ENCODE measurements around the gene PRDM15.

Gene PRDM15

DNA sequence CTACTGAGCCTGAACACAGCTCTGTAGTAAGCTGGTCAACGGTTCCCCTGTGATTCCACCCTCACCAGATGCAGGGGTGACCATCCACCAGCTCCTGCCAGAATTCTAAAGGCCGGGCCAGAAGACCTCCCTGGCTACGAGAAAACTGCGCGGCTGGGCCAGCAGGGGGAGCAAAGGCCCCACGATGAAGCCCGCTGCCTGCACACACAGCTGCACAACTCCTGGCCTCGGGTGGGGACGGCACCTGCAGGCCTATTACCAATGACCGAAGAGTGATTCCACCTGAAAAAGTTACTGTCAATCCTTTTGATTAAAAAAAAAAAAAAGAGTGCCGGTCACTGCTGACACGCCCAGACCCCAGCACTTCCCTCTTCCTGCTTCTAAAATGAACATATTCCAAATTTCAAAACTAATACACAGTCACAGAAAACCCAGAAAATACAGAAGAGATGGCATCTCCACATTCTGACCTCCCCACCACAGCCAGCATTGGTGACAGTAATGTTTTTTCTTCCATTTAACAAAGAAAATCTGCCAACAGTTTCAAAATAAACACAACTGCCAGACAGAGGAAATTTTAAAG is 62.5 kb downstream of the PRDM15 start:
- no peak for DNase-seq (ENCODE audit: low read depth)
- TF ChIP-seq, protein P1, sequence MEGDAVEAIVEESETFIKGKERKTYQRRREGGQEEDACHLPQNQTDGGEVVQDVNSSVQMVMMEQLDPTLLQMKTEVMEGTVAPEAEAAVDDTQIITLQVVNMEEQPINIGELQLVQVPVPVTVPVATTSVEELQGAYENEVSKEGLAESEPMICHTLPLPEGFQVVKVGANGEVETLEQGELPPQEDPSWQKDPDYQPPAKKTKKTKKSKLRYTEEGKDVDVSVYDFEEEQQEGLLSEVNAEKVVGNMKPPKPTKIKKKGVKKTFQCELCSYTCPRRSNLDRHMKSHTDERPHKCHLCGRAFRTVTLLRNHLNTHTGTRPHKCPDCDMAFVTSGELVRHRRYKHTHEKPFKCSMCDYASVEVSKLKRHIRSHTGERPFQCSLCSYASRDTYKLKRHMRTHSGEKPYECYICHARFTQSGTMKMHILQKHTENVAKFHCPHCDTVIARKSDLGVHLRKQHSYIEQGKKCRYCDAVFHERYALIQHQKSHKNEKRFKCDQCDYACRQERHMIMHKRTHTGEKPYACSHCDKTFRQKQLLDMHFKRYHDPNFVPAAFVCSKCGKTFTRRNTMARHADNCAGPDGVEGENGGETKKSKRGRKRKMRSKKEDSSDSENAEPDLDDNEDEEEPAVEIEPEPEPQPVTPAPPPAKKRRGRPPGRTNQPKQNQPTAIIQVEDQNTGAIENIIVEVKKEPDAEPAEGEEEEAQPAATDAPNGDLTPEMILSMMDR (conservative IDR thresholded peaks at IDR 0.05; ENCODE audit: low read depth, low read length) = peak; percentile 87
- no peak overlapping the region for H3K4me3 ChIP-seq (ENCODE audit: low read length)

DNA sequence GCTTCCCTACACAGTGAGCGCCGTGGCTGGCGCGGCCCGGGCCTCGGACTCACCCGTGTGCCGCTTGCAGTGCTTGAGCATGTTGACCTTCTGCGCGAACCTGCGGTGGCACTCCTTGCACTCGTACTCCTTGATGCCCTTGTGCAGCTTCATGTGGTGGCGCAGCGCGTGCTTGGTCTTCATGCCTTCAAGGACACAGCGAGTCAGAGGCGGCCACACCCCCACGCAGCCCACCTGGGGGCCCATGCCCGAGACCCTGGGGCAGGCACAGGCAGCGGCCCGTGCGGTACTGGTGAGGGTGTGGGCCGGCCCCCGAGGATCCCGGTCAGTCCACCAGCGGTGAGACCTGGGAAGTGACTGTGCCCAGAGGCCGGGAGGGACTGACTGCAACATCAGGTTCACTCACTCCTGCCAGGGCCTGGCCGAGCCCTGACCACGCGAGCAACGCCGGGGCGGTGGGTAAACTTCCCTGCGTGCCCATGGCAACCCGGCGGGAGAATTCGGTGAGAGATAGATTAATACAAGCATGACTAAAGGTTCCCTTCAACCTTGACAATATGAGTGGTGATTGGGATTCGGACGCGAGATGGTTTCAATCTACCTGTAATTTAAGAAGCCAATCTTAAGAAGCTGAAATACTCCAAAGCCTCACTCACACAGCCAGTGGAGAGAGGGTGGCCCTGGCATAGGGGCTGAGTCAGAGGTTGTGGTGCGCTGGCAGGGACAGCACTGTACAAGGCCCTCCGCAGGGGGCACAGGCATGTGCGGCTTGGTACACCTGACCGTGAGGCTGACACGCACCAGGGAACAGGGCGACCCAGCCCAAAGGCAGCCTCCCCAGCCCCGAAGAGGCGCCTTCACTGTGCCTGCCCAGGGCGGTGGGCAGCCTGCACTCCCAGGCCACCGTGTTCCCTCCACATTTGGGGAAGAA is 63.2 kb downstream of the PRDM15 start:
- TF ChIP-seq, protein P1 (conservative IDR thresholded peaks at IDR 0.05; ENCODE audit: low read depth, low read length) = no peak
- no peak for DNase-seq (ENCODE audit: low read depth)
- no peak overlapping the region for H3K4me3 ChIP-seq (ENCODE audit: low read length)

DNA sequence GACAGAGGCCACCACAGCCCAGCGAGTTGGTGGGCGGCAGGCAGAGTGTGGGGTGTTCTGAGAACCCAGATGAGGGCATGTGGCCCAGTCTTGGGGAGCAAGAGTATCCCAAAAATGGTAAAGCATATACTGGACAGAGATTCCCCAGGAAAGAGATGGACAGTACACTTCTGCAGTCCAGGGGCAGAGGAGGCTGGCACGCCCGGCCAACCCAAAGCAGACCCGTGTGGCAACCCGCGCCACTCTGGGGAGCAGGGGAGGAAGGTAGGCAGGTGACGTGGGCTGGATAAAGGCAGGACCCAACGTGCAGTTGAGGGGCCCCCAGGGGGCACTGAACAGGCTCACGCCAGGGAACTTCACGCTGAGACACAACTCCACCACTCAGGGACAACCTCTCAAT is 65.9 kb downstream of the PRDM15 start:
- no peak for DNase-seq (ENCODE audit: low read depth)
- TF ChIP-seq, protein P1 (conservative IDR thresholded peaks at IDR 0.05; ENCODE audit: low read depth, low read length) = no peak
- no peak overlapping the region for H3K4me3 ChIP-seq (ENCODE audit: low read length)

DNA sequence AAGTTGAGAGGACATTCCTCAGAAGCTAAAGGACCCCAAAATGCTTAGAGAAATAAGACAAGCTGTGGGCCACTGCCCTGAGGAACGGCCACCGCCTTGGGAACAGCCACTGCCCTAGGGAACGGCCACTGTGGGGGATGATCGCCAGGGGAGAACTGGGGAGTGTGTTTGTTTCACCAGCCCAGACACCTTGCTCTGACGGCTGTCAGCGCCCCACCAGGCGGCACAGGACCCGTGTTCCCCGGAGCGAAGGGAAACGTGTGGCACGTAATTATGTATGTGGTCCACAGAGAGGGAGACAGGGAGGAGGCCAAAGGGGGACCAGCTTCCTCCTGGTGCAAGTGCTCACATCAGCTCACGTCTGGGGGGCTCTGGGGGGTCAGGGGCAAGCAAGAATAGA is 66.5 kb downstream of the PRDM15 start:
- no peak for DNase-seq (ENCODE audit: low read depth)
- H3K4me3 ChIP-seq (ENCODE audit: low read length) = no peak overlapping the region
- TF ChIP-seq, protein P1 (conservative IDR thresholded peaks at IDR 0.05; ENCODE audit: low read depth, low read length) = no peak

DNA sequence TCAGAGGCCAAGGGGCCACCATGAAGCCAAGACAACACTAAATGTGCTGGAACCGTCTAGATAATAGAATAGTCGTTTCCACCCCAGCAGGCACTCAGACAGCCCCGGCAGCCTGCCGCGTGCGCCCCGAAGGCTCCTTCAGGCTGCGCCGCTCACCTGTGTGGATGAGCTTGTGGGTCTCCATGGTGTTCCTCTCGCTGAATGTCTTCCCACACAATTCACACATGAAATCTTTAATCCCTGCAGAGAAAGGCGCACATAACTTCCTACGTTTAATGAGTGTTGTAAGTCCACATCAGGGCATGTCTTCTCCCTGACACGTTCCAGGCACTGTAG is 68.6 kb downstream of the PRDM15 start:
- H3K4me3 ChIP-seq (ENCODE audit: low read length) = no peak overlapping the region
- TF ChIP-seq, protein P1 (conservative IDR thresholded peaks at IDR 0.05; ENCODE audit: low read depth, low read length) = no peak
- DNase-seq (ENCODE audit: low read depth) = no peak

DNA sequence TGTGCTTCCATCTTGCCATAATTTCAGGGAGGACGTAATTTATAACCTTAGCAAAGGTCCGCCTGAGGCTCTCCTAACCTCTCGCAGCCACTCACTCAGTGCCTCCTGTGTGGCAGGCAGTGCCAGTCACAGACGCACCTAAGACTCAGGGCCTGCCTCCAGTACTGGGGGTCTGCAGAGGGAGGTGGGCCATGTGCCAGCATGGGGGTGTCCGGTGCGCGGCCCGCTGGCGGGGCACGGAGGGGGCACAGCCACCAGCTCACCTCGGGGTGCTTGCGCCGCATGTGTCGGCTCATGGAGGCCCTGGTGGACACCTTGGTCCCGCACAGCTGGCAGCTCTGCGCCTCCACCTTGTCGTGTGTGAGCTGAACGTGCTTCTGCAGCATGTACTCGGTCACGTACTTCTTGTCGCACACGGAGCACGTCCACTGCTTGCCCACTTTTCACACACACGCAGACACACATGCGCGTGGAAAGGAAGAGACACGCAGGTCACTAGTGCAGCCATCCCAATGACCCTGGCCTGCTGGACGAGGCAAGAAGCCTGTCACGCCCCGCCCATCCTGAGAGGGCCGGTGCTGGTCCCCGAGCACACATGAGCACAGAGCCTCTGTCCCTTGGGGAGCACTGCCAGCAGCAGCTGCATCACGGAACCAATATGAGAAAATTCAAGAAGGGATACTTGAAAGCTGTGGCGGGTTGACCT is 69.1 kb downstream of the PRDM15 start:
- no peak for DNase-seq (ENCODE audit: low read depth)
- TF ChIP-seq, protein P1 (conservative IDR thresholded peaks at IDR 0.05; ENCODE audit: low read depth, low read length) = no peak
- H3K4me3 ChIP-seq (ENCODE audit: low read length) = no peak overlapping the region

Data from retinal pigment epithelial cell (primary cell).